ENCODE results near the gene NOD1. TPM values are rescaled to one million over a fixed set of nuclear protein-coding genes. Genes with fewer than 3 reads are reported as not detected.

Gene NOD1
- polyA plus RNA-seq, 3 donors, result 2.8 to 15.0 (median 4.6) TPM

DNA sequence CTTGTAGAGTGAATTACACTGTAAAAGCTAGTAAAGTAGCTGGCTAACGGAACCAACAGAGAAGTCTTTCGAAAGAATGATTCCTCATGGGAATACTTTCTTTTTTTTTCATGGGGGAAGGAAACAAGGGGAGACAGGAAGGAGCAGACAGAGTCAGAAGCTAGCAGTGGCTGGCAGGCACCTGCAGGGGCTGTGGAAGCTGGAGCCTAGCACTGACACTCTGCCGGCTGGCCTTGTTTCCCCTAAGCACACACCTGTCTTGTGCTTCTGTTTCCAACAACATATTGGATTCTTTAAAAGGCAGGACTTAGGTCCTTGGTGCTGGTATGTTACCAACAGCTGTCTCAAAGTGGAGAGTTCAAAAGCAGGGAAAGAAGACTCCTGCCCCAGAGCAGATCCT is 24.7 kb downstream of the NOD1 start:
- no peak overlapping the region for H3K27ac ChIP-seq (ENCODE audit: low read depth in 1 of 2, low read length in 2 of 2)
- TF ChIP-seq, protein P1, sequence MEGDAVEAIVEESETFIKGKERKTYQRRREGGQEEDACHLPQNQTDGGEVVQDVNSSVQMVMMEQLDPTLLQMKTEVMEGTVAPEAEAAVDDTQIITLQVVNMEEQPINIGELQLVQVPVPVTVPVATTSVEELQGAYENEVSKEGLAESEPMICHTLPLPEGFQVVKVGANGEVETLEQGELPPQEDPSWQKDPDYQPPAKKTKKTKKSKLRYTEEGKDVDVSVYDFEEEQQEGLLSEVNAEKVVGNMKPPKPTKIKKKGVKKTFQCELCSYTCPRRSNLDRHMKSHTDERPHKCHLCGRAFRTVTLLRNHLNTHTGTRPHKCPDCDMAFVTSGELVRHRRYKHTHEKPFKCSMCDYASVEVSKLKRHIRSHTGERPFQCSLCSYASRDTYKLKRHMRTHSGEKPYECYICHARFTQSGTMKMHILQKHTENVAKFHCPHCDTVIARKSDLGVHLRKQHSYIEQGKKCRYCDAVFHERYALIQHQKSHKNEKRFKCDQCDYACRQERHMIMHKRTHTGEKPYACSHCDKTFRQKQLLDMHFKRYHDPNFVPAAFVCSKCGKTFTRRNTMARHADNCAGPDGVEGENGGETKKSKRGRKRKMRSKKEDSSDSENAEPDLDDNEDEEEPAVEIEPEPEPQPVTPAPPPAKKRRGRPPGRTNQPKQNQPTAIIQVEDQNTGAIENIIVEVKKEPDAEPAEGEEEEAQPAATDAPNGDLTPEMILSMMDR (IDR thresholded peaks at IDR 0.05), result no peak
- no peak overlapping the region for H3K4me3 Mint-ChIP-seq
- intact Hi-C loops (cut with micrococcal nuclease), result loop anchor here in 1 of 2 donors (10.0 kb wide), 1 partner anchor 49 kb away; no protein-coding TSS in a partner anchor
- no peaks in the 10 kb centered on the region for H3K27me3 Mint-ChIP-seq (ENCODE audit: low read depth in 3 of 3)
- no peaks in the 10 kb centered on the region for H3K9me3 Mint-ChIP-seq
- no peaks in the 10 kb centered on the region for H3K4me1 ChIP-seq (ENCODE audit: control insufficient read depth in 1 of 2, insufficient read depth in 2 of 2, low read length in 2 of 2)
- no peaks in the 10 kb centered on the region for H3K9me3 ChIP-seq (replicated peaks in 1 of 2; ENCODE audit: control insufficient read depth in 1 of 2, insufficient read depth in 1 of 2, low read length in 2 of 2)
- no peaks in the 10 kb centered on the region for H4K20me1 ChIP-seq (ENCODE audit: insufficient read depth, low read length)
- H3K27me3 ChIP-seq (ENCODE audit: control insufficient read depth in 2 of 2, insufficient read depth in 2 of 2, low read length in 2 of 2), result no peaks in the 10 kb centered on the region
- no peak overlapping the region for H3K27ac Mint-ChIP-seq
- no peak overlapping the region for H3K4me3 ChIP-seq (replicated peaks in 1 of 3; ENCODE audit: low read depth in 2 of 3, low read length in 3 of 3)
- H3K9ac ChIP-seq (ENCODE audit: insufficient read depth, low read length, poor library complexity, severe bottlenecking), result no peak overlapping the region
- no peaks in the 10 kb centered on the region for H3K4me1 Mint-ChIP-seq
- no peak overlapping the region for H3K4me2 ChIP-seq (replicated peaks; ENCODE audit: extremely low read depth, low read length, poor library complexity, severe bottlenecking)
- H2AFZ ChIP-seq (ENCODE audit: insufficient read depth, low read depth, low read length, poor library complexity, severe bottlenecking), result no peak overlapping the region
- no peak for DNase-seq
- peaks cover 85 to 91% of the 10 kb centered on the region in 2 donors for H3K36me3 ChIP-seq (replicated peaks in 1 of 2; ENCODE audit: control insufficient read depth in 1 of 2, insufficient read depth in 2 of 2, low read length in 2 of 2)
- H3K36me3 Mint-ChIP-seq, result peaks cover 73 to 88% of the 10 kb centered on the region in 2 donors
- H3K79me2 ChIP-seq (ENCODE audit: insufficient read depth, low read length), result no peaks in the 10 kb centered on the region
- WGBS (ENCODE audit: insufficient coverage), result 70% methylated on average over 2 of the region's 3 CpGs

DNA sequence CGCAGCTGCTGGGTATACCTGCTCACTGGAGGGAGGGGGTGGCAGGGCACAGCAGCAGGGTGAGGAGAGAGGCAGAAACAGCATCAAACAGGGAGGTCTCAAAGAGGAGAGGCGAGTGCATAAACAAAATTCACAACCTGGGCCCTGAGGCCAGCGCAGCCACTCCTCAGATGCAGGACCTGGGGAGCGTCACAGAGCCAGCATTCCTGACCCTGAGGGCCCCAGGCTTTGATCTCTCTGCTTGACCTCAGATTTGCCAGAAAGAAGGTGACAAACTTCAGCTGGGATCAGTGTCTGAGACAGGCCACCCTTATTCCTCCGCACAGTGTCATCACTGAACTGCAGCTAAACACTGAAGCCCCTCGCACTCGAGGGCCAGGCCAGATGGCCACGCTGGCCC is 25.6 kb downstream of the NOD1 start:
- Mint-ChIP-seq H3K27me3 (ENCODE audit: low read depth in 3 of 3) (no peaks in the 10 kb centered on the region), H3K9me3 (no peaks in the 10 kb centered on the region), H3K27ac (no peak overlapping the region), H3K4me3 (no peak overlapping the region), H3K36me3 (peaks cover 72 to 91% of the 10 kb centered on the region in 2 donors), H3K4me1 (no peaks in the 10 kb centered on the region)
- Histone ChIP-seq H3K4me3 (replicated peaks in 1 of 3; ENCODE audit: low read depth in 2 of 3, low read length in 3 of 3) (no peak overlapping the region), H3K79me2 (ENCODE audit: insufficient read depth, low read length) (no peaks in the 10 kb centered on the region), H2AFZ (ENCODE audit: insufficient read depth, low read depth, low read length, poor library complexity, severe bottlenecking) (no peak overlapping the region), H3K36me3 (replicated peaks in 1 of 2; ENCODE audit: control insufficient read depth in 1 of 2, insufficient read depth in 2 of 2, low read length in 2 of 2) (peaks cover 94 to 100% of the 10 kb centered on the region in 2 donors), H3K9ac (ENCODE audit: insufficient read depth, low read length, poor library complexity, severe bottlenecking) (no peak overlapping the region), H4K20me1 (ENCODE audit: insufficient read depth, low read length) (no peaks in the 10 kb centered on the region), H3K4me1 (ENCODE audit: control insufficient read depth in 1 of 2, insufficient read depth in 2 of 2, low read length in 2 of 2) (no peaks in the 10 kb centered on the region), H3K27me3 (ENCODE audit: control insufficient read depth in 2 of 2, insufficient read depth in 2 of 2, low read length in 2 of 2) (no peaks in the 10 kb centered on the region), H3K27ac (ENCODE audit: low read depth in 1 of 2, low read length in 2 of 2) (no peak overlapping the region), H3K9me3 (replicated peaks in 1 of 2; ENCODE audit: control insufficient read depth in 1 of 2, insufficient read depth in 1 of 2, low read length in 2 of 2) (no peaks in the 10 kb centered on the region), H3K4me2 (replicated peaks; ENCODE audit: extremely low read depth, low read length, poor library complexity, severe bottlenecking) (no peak overlapping the region)
- intact Hi-C loops (cut with micrococcal nuclease), result loop anchor here in 1 of 2 donors (10.0 kb wide), 1 partner anchor 48 kb away; no protein-coding TSS in a partner anchor
- TF ChIP-seq, protein P1 (IDR thresholded peaks at IDR 0.05), result no peak
- no peak for DNase-seq
- WGBS (ENCODE audit: insufficient coverage), result 100% methylated on average over 7 of the region's 8 CpGs

Data from CD14-positive monocyte (primary cell).